ENCODE data around the gene PEX13.

GRCh38 chr2:61096438-61096837 is 78.9 kb downstream of the PEX13 start:
- TF ChIP-seq, protein P1, sequence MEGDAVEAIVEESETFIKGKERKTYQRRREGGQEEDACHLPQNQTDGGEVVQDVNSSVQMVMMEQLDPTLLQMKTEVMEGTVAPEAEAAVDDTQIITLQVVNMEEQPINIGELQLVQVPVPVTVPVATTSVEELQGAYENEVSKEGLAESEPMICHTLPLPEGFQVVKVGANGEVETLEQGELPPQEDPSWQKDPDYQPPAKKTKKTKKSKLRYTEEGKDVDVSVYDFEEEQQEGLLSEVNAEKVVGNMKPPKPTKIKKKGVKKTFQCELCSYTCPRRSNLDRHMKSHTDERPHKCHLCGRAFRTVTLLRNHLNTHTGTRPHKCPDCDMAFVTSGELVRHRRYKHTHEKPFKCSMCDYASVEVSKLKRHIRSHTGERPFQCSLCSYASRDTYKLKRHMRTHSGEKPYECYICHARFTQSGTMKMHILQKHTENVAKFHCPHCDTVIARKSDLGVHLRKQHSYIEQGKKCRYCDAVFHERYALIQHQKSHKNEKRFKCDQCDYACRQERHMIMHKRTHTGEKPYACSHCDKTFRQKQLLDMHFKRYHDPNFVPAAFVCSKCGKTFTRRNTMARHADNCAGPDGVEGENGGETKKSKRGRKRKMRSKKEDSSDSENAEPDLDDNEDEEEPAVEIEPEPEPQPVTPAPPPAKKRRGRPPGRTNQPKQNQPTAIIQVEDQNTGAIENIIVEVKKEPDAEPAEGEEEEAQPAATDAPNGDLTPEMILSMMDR (conservative IDR thresholded peaks at IDR 0.05; ENCODE audit: low read length), result no peak
- TF ChIP-seq EZH2phosphoT487 (IDR thresholded peaks at IDR 0.05; ENCODE audit: borderline replicate concordance), result no peak
